IPS-18a (cell line): ENCODE data around the gene SIGLEC12.
A peak's percentile ranks its signal among the peaks of the same experiment; 100 is the strongest.

Experiments
- H3K27ac ChIP-seq: one replicate; pipeline ENCODE4 v1.5.1; 2013; ENCODE audit warnings: low read length
- H3K27me3 ChIP-seq: one replicate; pipeline ENCODE4 v1.6.1; 2013; ENCODE audit warnings: mild to moderate bottlenecking, low read length; ENCODE audit not compliant: control insufficient read depth, insufficient read depth
- H3K36me3 ChIP-seq: one replicate; pipeline ENCODE4 v1.6.1; 2013; ENCODE audit warnings: low read depth, low read length; ENCODE audit not compliant: control insufficient read depth
- H3K4me1 ChIP-seq: one replicate; pipeline ENCODE4 v1.6.1; 2013; ENCODE audit warnings: low read depth, low read length; ENCODE audit not compliant: control insufficient read depth
- H3K4me3 ChIP-seq: one replicate; pipeline ENCODE4 v1.5.1; 2013; ENCODE audit warnings: low read length
- H3K9ac ChIP-seq: one replicate; pipeline ENCODE4 v1.6.1; 2013; ENCODE audit warnings: mild to moderate bottlenecking, low read length, moderate library complexity
- H3K9me3 ChIP-seq: one replicate; pipeline ENCODE4 v1.6.1; 2013; ENCODE audit warnings: low read depth, low read length; ENCODE audit not compliant: control insufficient read depth

The SIGLEC12 gene

GRCh38 chr19:51462276-51462675, 39.3 kb downstream of the SIGLEC12 start:
- Histone ChIP-seq H3K4me3 (no peak overlapping the region), H3K36me3 (no peaks in the 10 kb centered on the region), H3K9ac (no peak overlapping the region), H3K9me3 (no peaks in the 10 kb centered on the region), H3K27me3 (peaks cover 41% of the 10 kb centered on the region), H3K4me1 (no peaks in the 10 kb centered on the region), H3K27ac (no peak overlapping the region)

- Histone ChIP-seq H3K4me3 (no peak overlapping the region), H3K4me1 (no peaks in the 10 kb centered on the region), H3K27me3 (peaks cover 36% of the 10 kb centered on the region), H3K9me3 (no peaks in the 10 kb centered on the region), H3K36me3 (no peaks in the 10 kb centered on the region), H3K27ac (no peak overlapping the region), H3K9ac (no peak overlapping the region)
Measured at GRCh38 chr19:51461723-51462161, 39.9 kb downstream of the SIGLEC12 start.

GRCh38 chr19:51460164-51460992, 41.2 kb downstream of the SIGLEC12 start:
- H3K9me3 ChIP-seq: no peaks in the 10 kb centered on the region
- no peak overlapping the region for H3K27ac ChIP-seq
- peak overlapping the region; percentile 55 for H3K4me3 ChIP-seq
- no peak overlapping the region for H3K9ac ChIP-seq
- no peaks in the 10 kb centered on the region for H3K4me1 ChIP-seq
- peaks cover 22% of the 10 kb centered on the region for H3K27me3 ChIP-seq
- no peaks in the 10 kb centered on the region for H3K36me3 ChIP-seq

- no peaks in the 10 kb centered on the region for H3K36me3 ChIP-seq
- no peak overlapping the region for H3K4me3 ChIP-seq
- peaks cover 10% of the 10 kb centered on the region for H3K27me3 ChIP-seq
- H3K9me3 ChIP-seq: no peaks in the 10 kb centered on the region
- H3K27ac ChIP-seq: no peak overlapping the region
- H3K4me1 ChIP-seq: no peaks in the 10 kb centered on the region
- no peak overlapping the region for H3K9ac ChIP-seq
Measured at GRCh38 chr19:51458899-51459505, 42.6 kb downstream of the SIGLEC12 start.

GRCh38 chr19:51458051-51458645, 43.5 kb downstream of the SIGLEC12 start, which contains the start of gene SIGLEC8:
Gene SIGLEC8, minus strand, starts transcription at chr19:51458454. Its CDS starts 67 bp downstream, at chr19:51458387.
- Histone ChIP-seq H3K36me3 (no peaks in the 10 kb centered on the region), H3K27me3 (peaks cover 5% of the 10 kb centered on the region), H3K9me3 (no peaks in the 10 kb centered on the region), H3K9ac (no peak within 1 kb of the TSS), H3K4me3 (no peak within 1 kb of the TSS), H3K27ac (no peak within 1 kb of the TSS), H3K4me1 (no peaks in the 10 kb centered on the region)

GRCh38 chr19:51457351-51458013, 44.1 kb downstream of the SIGLEC12 start:
- Histone ChIP-seq H3K27ac (no peak overlapping the region), H3K4me1 (no peaks in the 10 kb centered on the region), H3K4me3 (no peak overlapping the region), H3K27me3 (no peaks in the 10 kb centered on the region), H3K36me3 (no peaks in the 10 kb centered on the region), H3K9ac (no peak overlapping the region), H3K9me3 (no peaks in the 10 kb centered on the region)

GRCh38 chr19:51456541-51457290, 44.9 kb downstream of the SIGLEC12 start:
- Histone ChIP-seq H3K9ac (no peak overlapping the region), H3K4me3 (no peak overlapping the region), H3K4me1 (no peaks in the 10 kb centered on the region), H3K27me3 (no peaks in the 10 kb centered on the region), H3K36me3 (no peaks in the 10 kb centered on the region), H3K27ac (no peak overlapping the region), H3K9me3 (no peaks in the 10 kb centered on the region)

- Histone ChIP-seq H3K27me3 (no peaks in the 10 kb centered on the region), H3K4me3 (no peak overlapping the region), H3K27ac (no peak overlapping the region), H3K4me1 (no peaks in the 10 kb centered on the region), H3K9ac (no peak overlapping the region), H3K9me3 (peaks cover 4% of the 10 kb centered on the region), H3K36me3 (no peaks in the 10 kb centered on the region)
Measured at GRCh38 chr19:51450730-51451307, 50.8 kb downstream of the SIGLEC12 start.

- Histone ChIP-seq H3K27me3 (no peaks in the 10 kb centered on the region), H3K27ac (no peak overlapping the region), H3K36me3 (no peaks in the 10 kb centered on the region), H3K9ac (no peak overlapping the region), H3K4me3 (no peak overlapping the region), H3K9me3 (peaks cover 4% of the 10 kb centered on the region), H3K4me1 (no peaks in the 10 kb centered on the region)
Measured at GRCh38 chr19:51448411-51449016, 53.1 kb downstream of the SIGLEC12 start.

GRCh38 chr19:51448011-51448410, 53.6 kb downstream of the SIGLEC12 start:
- H3K27me3 ChIP-seq: no peaks in the 10 kb centered on the region
- H3K36me3 ChIP-seq: no peaks in the 10 kb centered on the region
- no peak overlapping the region for H3K9ac ChIP-seq
- no peaks in the 10 kb centered on the region for H3K4me1 ChIP-seq
- H3K27ac ChIP-seq: no peak overlapping the region
- no peak overlapping the region for H3K4me3 ChIP-seq
- H3K9me3 ChIP-seq: peaks cover 4% of the 10 kb centered on the region
